Ectodermal cell (in vitro differentiated cells): Measurements from ENCODE around the gene NBEAL1.
"Not testable (repeated sequence)": the region's sequence is repeated elsewhere in the genome, so short reads cannot be mapped to it uniquely, and the experiment has no call there.

Source experiments
- H3K27ac ChIP-seq: 2 replicates; pipeline ENCODE4 v1.7.0; 2013; ENCODE audit warnings: mild to moderate bottlenecking, low read depth, low read length; ENCODE audit not compliant: insufficient read depth, poor library complexity, severe bottlenecking
- H3K27me3 ChIP-seq: 2 replicates; pipeline ENCODE4 v1.7.0; 2013; ENCODE audit warnings: mild to moderate bottlenecking, low read length; ENCODE audit not compliant: insufficient read depth, control insufficient read depth, poor library complexity, severe bottlenecking
- H3K36me3 ChIP-seq: one replicate; pipeline ENCODE4 v1.7.0; 2013; ENCODE audit warnings: low read length; ENCODE audit not compliant: control insufficient read depth, insufficient read depth
- H3K4me1 ChIP-seq: one replicate; pipeline ENCODE4 v1.7.0; 2013; ENCODE audit warnings: low read length; ENCODE audit not compliant: control insufficient read depth, insufficient read depth
- H3K4me3 ChIP-seq: 2 replicates; pipeline ENCODE4 v1.7.0; 2013; ENCODE audit warnings: low read depth, low read length, control low read depth; ENCODE audit not compliant: insufficient read depth
- H3K9me3 ChIP-seq: 2 replicates; pipeline ENCODE4 v1.7.0; 2013; ENCODE audit warnings: mild to moderate bottlenecking, low read length, moderate library complexity; ENCODE audit not compliant: control insufficient read depth
- WGBS, 2 experiments: methylation state at CpG; one replicate each; pipeline ENCODE4 v1.1.7; 2013; ENCODE audit warnings: missing lambda C conversion rate in 2 of 2; 5-methylcytosine and 5-hydroxymethylcytosine counted together

Gene NBEAL1

GRCh38 chr2:203240491-203240890 is 225.8 kb downstream of the NBEAL1 start:
- no peak overlapping the region for H3K4me3 ChIP-seq
- WGBS, 2 experiments = 92 to 93% methylated on average over 5 of the region's 5 CpGs

GRCh38 chr2:203242518-203242917 is 227.8 kb downstream of the NBEAL1 start:
- H3K9me3 ChIP-seq = no peaks in the 10 kb centered on the region
- H3K36me3 ChIP-seq = peaks cover 7% of the 10 kb centered on the region
- no peak overlapping the region for H3K27ac ChIP-seq
- no peaks in the 10 kb centered on the region for H3K27me3 ChIP-seq
- H3K4me1 ChIP-seq = peaks cover 3% of the 10 kb centered on the region
- no peak overlapping the region for H3K4me3 ChIP-seq
- WGBS, 2 experiments = 89 to 98% methylated on average over 6 of the region's 6 CpGs

More at GRCh38 chr2:203240491-203240890, 225.8 kb downstream of the NBEAL1 start:
- H3K4me1 ChIP-seq = peaks cover 3% of the 10 kb centered on the region
- H3K9me3 ChIP-seq = no peaks in the 10 kb centered on the region
- no peaks in the 10 kb centered on the region for H3K36me3 ChIP-seq
- H3K27me3 ChIP-seq = no peaks in the 10 kb centered on the region
- no peak overlapping the region for H3K27ac ChIP-seq

- H3K27me3 ChIP-seq = no peaks in the 10 kb centered on the region
- no peaks in the 10 kb centered on the region for H3K9me3 ChIP-seq
- H3K4me3 ChIP-seq = no peak overlapping the region
- H3K36me3 ChIP-seq = peaks cover 7% of the 10 kb centered on the region
- H3K27ac ChIP-seq = no peak overlapping the region
- WGBS, 2 experiments = 90 to 99% methylated on average over 3 of the region's 3 CpGs
- no peaks in the 10 kb centered on the region for H3K4me1 ChIP-seq
Observed at GRCh38 chr2:203246646-203247045, 232.0 kb downstream of the NBEAL1 start.

GRCh38 chr2:203252818-203253217 is 238.1 kb downstream of the NBEAL1 start:
- peaks cover 11% of the 10 kb centered on the region for H3K36me3 ChIP-seq
- no peaks in the 10 kb centered on the region for H3K9me3 ChIP-seq
- H3K4me1 ChIP-seq = no peaks in the 10 kb centered on the region
- no peak overlapping the region for H3K27ac ChIP-seq
- no peak overlapping the region for H3K4me3 ChIP-seq
- WGBS, 2 experiments = 96 to 97% methylated on average over 13 of the region's 13 CpGs
- no peaks in the 10 kb centered on the region for H3K27me3 ChIP-seq

GRCh38 chr2:203253422-203254095 is 238.9 kb downstream of the NBEAL1 start:
- H3K27ac ChIP-seq, H3K27me3 ChIP-seq, H3K4me3 ChIP-seq, H3K4me1 ChIP-seq, H3K9me3 ChIP-seq: not testable (repeated sequence)
- H3K36me3 ChIP-seq = peaks cover 11% of the 10 kb centered on the region
- WGBS, 2 experiments = 90 to 99% methylated on average over 8 to 10 of the region's 10 CpGs

GRCh38 chr2:203261326-203262159 is 246.9 kb downstream of the NBEAL1 start:
- Histone ChIP-seq H3K9me3 (no peaks in the 10 kb centered on the region), H3K27me3 (no peaks in the 10 kb centered on the region), H3K4me1 (no peaks in the 10 kb centered on the region), H3K4me3 (no peak overlapping the region), H3K36me3 (peaks cover 7% of the 10 kb centered on the region), H3K27ac (no peak overlapping the region)
- WGBS, 2 experiments = 95 to 96% methylated on average over 3 of the region's 3 CpGs
